ENCODE data around the gene VIPR1.

- TF ChIP-seq CTCF (IDR thresholded peaks at IDR 0.05; ENCODE audit: low read length) (no peak), EZH2 (IDR thresholded peaks at IDR 0.05; ENCODE audit: borderline replicate concordance, low read length) (no peak)
These were observed 46.7 kb downstream of the VIPR1 start for GRCh38 chr3:42549131-42549530.
